22Rv1 (cell line): ENCODE data around the gene ZNF283.
A peak's percentile ranks its signal among the peaks of the same experiment; 100 is the strongest.
"Not testable (repeated sequence)": the region's sequence is repeated elsewhere in the genome, so short reads cannot be mapped to it uniquely, and the experiment has no call there.

Experiments used
- H3K27ac ChIP-seq: fragments of 450-650 bp; 2 replicates; pipeline ENCODE4 v1.5.1; 2017
- CTCF ChIP-seq: fragments of 450-650 bp; IDR thresholded peaks from 2 replicates; pipeline ENCODE4 v1.5.1; 2017; ENCODE audit warnings: mild to moderate bottlenecking
- ZFX ChIP-seq: fragments of 450-650 bp; IDR thresholded peaks from 2 replicates; pipeline ENCODE4 v1.6.1; 2017; ENCODE audit warnings: antibody characterized with exemption, borderline replicate concordance

Gene ZNF283

GRCh38 chr19:43804432-43804831 is 22.7 kb upstream of the ZNF283 start:
- TF ChIP-seq ZFX (no peak), CTCF (no peak)
- H3K27ac ChIP-seq, result no peak overlapping the region

DNA sequence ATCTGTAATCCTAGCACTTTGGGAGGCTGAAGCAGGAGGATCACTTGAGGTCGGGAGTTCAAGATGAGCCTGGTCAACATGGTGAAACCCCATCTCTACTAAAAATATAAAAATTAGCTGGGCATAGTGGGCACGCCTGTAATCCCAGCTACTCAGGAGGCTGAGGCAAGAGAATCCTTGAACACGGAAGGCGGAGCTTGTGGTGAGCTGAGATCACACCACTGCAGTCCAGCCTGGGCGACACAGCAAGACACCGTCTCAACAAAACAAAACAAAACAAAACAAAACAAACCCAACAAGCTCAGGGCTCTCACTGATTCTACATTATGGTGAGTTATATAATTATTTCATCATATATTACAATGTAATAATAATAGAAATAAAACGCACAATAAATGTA is 20.7 kb upstream of the ZNF283 start:
- H3K27ac ChIP-seq, result not testable (repeated sequence)

DNA sequence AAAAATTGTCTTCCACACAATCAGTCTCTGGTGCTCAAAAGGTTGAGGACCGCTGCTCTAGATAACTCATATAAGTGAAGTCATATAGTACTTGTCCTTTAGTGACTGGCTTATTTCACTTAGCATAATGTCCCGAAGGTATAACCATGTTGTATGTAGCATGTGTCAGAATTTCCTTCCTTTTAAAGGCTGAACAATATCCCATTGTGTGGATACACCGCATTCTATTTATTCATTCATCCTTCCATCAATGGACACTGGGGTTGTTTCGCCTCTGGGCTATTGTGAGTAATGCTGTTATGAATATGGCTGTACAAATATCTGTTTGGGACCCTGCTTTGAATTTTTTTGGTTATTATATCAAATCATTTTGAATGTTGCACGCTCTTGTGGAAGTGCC is 20.3 kb upstream of the ZNF283 start:
- no peak for TF ChIP-seq ZFX
- H3K27ac ChIP-seq, result no peak overlapping the region

- TF ChIP-seq ZFX, result no peak
- no peak for TF ChIP-seq CTCF
- no peak overlapping the region for H3K27ac ChIP-seq
These were observed 19.5 kb upstream of the ZNF283 start for GRCh38 chr19:43807651-43808050.

- TF ChIP-seq CTCF, result peak; percentile 81
- TF ChIP-seq ZFX, result no peak
- H3K27ac ChIP-seq, result no peak overlapping the region
These were observed 17.1 kb upstream of the ZNF283 start for GRCh38 chr19:43809762-43810696.

DNA sequence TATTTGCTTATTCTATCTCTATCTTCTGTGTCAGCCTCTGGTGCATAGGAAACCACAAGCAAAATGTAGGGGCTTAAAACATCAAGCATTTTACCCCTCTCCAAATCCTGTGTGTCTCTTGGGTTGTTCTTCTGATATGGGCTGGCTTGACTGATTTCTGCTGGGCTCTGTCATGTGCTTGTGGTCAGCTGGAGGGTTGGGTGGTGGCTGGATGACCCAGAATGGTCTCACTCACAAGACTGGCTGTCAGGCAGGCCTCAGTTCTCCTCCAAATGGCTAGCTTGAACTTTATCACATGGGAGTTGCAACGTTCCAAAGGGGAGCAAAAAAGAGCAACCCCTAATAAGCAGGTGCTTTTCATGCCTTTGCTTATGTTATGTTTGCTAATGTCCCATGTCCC is 15.3 kb upstream of the ZNF283 start:
- no peak for TF ChIP-seq CTCF
- no peak for TF ChIP-seq ZFX
- H3K27ac ChIP-seq, result no peak overlapping the region

GRCh38 chr19:43812259-43812658 is 14.9 kb upstream of the ZNF283 start:
- TF ChIP-seq ZFX, result no peak
- no peak for TF ChIP-seq CTCF
- H3K27ac ChIP-seq, result no peak overlapping the region

- no peak overlapping the region for H3K27ac ChIP-seq
- TF ChIP-seq CTCF, result no peak
- no peak for TF ChIP-seq ZFX
These were observed 14.4 kb upstream of the ZNF283 start for GRCh38 chr19:43812688-43813087.
